ENCODE results near the gene CDH6. TPM values are rescaled to one million over a fixed set of nuclear protein-coding genes. Genes with fewer than 3 reads are reported as not detected.

CDH6 gene
- total RNA-seq, 1 experiment from 2014 or later, result not detected

GRCh38 chr5:31303688-31304087 is 110.2 kb downstream of the CDH6 start:
- intact Hi-C loops (cut with micrococcal nuclease; ENCODE audit: unreplicated experiment), result no loop called here
- no TSS peak for BruUV-seq (replicated peaks)

GRCh38 chr5:31317665-31318064 is 124.2 kb downstream of the CDH6 start:
- BruUV-seq (replicated peaks), result no TSS peak
- no peaks in the 10 kb centered on the region for H3F3A ChIP-seq (ENCODE audit: insufficient read depth, low read depth)
- H3K9me3 ChIP-seq (ENCODE audit: insufficient read depth, low read depth), result no peaks in the 10 kb centered on the region
- no peak overlapping the region for H3K4me2 ChIP-seq
- no peaks in the 10 kb centered on the region for H3K9me2 ChIP-seq (ENCODE audit: insufficient read depth)
- H3K4me1 ChIP-seq (replicated peaks; ENCODE audit: insufficient read depth), result no peaks in the 10 kb centered on the region
- no peaks in the 10 kb centered on the region for H3K27me3 ChIP-seq (ENCODE audit: insufficient read depth, low read depth)
- CTCF ChIA-PET, result no interaction called here
- intact Hi-C loops (cut with micrococcal nuclease; ENCODE audit: unreplicated experiment), result no loop called here
- no peak for DNase-seq
- no peak overlapping the region for H3K27ac ChIP-seq
- no peaks in the 10 kb centered on the region for H3K79me2 ChIP-seq (ENCODE audit: low read depth)
- H4K20me1 ChIP-seq (ENCODE audit: insufficient read depth), result no peaks in the 10 kb centered on the region
- no peak overlapping the region for H3K4me3 ChIP-seq
- no peak overlapping the region for H2AFZ ChIP-seq
- POLR2A ChIA-PET (ENCODE audit: unreplicated experiment), result no interaction called here
- no peak for TF ChIP-seq EZH2 (IDR thresholded peaks at IDR 0.05; ENCODE audit: low read depth)
- TF ChIP-seq CTCF (conservative IDR thresholded peaks at IDR 0.05), result no peak
- no peaks in the 10 kb centered on the region for H3K36me3 ChIP-seq (ENCODE audit: low read depth)

More at GRCh38 chr5:31303688-31304087, 110.2 kb downstream of the CDH6 start:
- TF ChIP-seq CTCF (conservative IDR thresholded peaks at IDR 0.05) (no peak), EZH2 (IDR thresholded peaks at IDR 0.05; ENCODE audit: low read depth) (no peak)
- no peak for DNase-seq
- no peaks in the 10 kb centered on the region for H3K9me2 ChIP-seq (ENCODE audit: insufficient read depth)
- POLR2A ChIA-PET (ENCODE audit: unreplicated experiment), result no interaction called here
- no peak overlapping the region for H3K4me3 ChIP-seq
- H3K79me2 ChIP-seq (ENCODE audit: low read depth), result no peaks in the 10 kb centered on the region
- no peaks in the 10 kb centered on the region for H3F3A ChIP-seq (ENCODE audit: insufficient read depth, low read depth)
- no peak overlapping the region for H2AFZ ChIP-seq
- no peaks in the 10 kb centered on the region for H4K20me1 ChIP-seq (ENCODE audit: insufficient read depth)
- no peak overlapping the region for H3K4me2 ChIP-seq
- CTCF ChIA-PET, result no interaction called here
- no peaks in the 10 kb centered on the region for H3K9me3 ChIP-seq (ENCODE audit: insufficient read depth, low read depth)
- H3K27ac ChIP-seq, result no peak overlapping the region
- 0 out of 2 replicates have a peak, but pooled peaks cover 7% of the 10 kb centered on the region for H3K27me3 ChIP-seq (ENCODE audit: insufficient read depth, low read depth)
- H3K36me3 ChIP-seq (ENCODE audit: low read depth), result no peaks in the 10 kb centered on the region
- no peaks in the 10 kb centered on the region for H3K4me1 ChIP-seq (replicated peaks; ENCODE audit: insufficient read depth)

- DNase-seq, result no peak
- Histone ChIP-seq H3K79me2 (ENCODE audit: low read depth) (no peaks in the 10 kb centered on the region), H3K9me2 (ENCODE audit: insufficient read depth) (no peaks in the 10 kb centered on the region), H3K4me3 (no peak overlapping the region), H3K4me2 (no peak overlapping the region), H3F3A (ENCODE audit: insufficient read depth, low read depth) (no peaks in the 10 kb centered on the region), H3K4me1 (replicated peaks; ENCODE audit: insufficient read depth) (no peaks in the 10 kb centered on the region), H3K9me3 (ENCODE audit: insufficient read depth, low read depth) (no peaks in the 10 kb centered on the region), H3K36me3 (ENCODE audit: low read depth) (no peaks in the 10 kb centered on the region), H2AFZ (no peak overlapping the region), H3K27ac (no peak overlapping the region), H4K20me1 (ENCODE audit: insufficient read depth) (no peaks in the 10 kb centered on the region), H3K27me3 (ENCODE audit: insufficient read depth, low read depth) (no peaks in the 10 kb centered on the region)
- no peak for TF ChIP-seq CTCF (conservative IDR thresholded peaks at IDR 0.05)
- TF ChIP-seq EZH2 (IDR thresholded peaks at IDR 0.05; ENCODE audit: low read depth), result no peak
- BruUV-seq (replicated peaks), result no TSS peak
- ChIA-PET POLR2A (ENCODE audit: unreplicated experiment) (interaction anchor here (0.5 kb wide), 1 partner anchor 9 kb away, joined by 4 read pairs; no protein-coding TSS in a partner anchor), CTCF (no interaction called here)
- intact Hi-C loops (cut with micrococcal nuclease; ENCODE audit: unreplicated experiment), result no loop called here
Measured at GRCh38 chr5:31319335-31319734, 125.8 kb downstream of the CDH6 start.
